Left colon (tissue), 2 donors: ENCODE data around the gene PXDN. TPM values are rescaled to one million over a fixed set of nuclear protein-coding genes. Genes with fewer than 3 reads are reported as not detected.
"Not testable (repeated sequence)": the region's sequence is repeated elsewhere in the genome, so short reads cannot be mapped to it uniquely, and the experiment has no call there.

Source experiments
- ATAC-seq: fragments of 200-7000 bp; cut with Tn5 transposase; one replicate; pipeline ENCODE4 v1.9.1; 2020; ENCODE audit warnings: mild to moderate bottlenecking, moderate library complexity
- DNase-seq, 2 donors: peaks; one replicate each; pipeline ENCODE4 v3.0.0-alpha.2; 2020
- intact Hi-C, 2 donors: fragments of 100-400 bp; cut with DNase I in 1 of 2; cut with micrococcal nuclease in 1 of 2; formaldehyde crosslinking; loops; one replicate each; pipeline versions ENCODE4 v1.11.2 to v1.14.0; 2022; cut with DNase I, micrococcal nuclease
- total RNA-seq, 2 donors: library from RNA; stranded (reverse); fragmentation: NEBNext Ultra II Directional; extraction: Animal tissue kit (Norgen Biotek cat#: 25700); gene quantifications; one replicate each; pipeline ENCODE4 v1.2.1, GENCODE V29; 2021
- donor health status: DM: no; HTN: no; CAD: no.
- donor health status: DM: yes; HTN: yes; CAD: no.

PXDN gene
- total RNA-seq, 2 donors from 2014 or later = 11.6 to 13.3 TPM

DNA sequence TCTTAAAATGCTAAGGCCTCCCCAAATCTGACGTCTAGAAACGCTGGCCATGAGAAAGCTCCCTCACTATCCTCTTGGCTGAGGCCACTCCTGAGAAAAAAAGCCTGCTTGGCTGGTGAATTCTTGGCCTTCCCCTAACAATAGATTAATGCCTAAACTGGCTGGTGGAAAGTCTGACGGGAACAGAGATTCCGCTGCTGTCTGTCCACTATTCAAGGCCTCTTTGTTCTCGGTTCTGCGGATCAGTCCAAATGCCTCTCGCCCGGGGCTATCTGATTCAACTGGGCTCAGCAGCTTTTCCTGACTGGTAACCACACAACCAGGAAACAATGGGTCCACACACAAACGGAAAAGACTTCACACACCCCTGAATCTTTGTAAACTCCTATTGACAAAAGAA lies 27.2 kb downstream of the PXDN start:
- ATAC-seq (no peak), DNase-seq (no peak)
- intact Hi-C loops = no loop called here

DNA sequence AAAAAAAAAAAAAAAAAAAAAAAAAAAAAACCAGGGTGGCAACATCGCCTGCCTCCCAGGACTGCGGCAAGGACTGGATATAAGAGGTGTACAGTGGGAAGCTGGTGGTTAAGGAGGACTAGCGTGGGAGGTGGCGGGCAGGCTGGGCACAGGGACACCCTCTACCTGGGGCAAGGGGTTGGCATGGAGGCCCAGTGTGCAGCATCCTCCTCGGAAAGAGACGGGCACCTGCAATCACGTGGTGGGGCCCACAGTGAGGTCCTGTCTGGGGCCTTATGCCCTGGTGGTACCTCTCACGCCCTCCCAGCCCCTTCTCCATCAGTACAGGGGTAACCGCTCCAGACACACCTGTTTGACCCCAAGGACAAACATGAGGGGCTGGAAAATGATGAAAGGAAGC lies 27.9 kb downstream of the PXDN start:
- intact Hi-C loops = no loop called here
- DNase-seq = no peak

GRCh38 chr2:1716014-1716305 lies 28.4 kb downstream of the PXDN start:
- intact Hi-C loops, DNase-seq: not testable (repeated sequence)
- peak; percentile 18 for ATAC-seq

More for the DNA sequence above, 27.9 kb downstream of the PXDN start:
- ATAC-seq = no peak

GRCh38 chr2:1715184-1716013 lies 28.9 kb downstream of the PXDN start:
- intact Hi-C loops = no loop called here
- DNase-seq (no peak), ATAC-seq (no peak)

DNA sequence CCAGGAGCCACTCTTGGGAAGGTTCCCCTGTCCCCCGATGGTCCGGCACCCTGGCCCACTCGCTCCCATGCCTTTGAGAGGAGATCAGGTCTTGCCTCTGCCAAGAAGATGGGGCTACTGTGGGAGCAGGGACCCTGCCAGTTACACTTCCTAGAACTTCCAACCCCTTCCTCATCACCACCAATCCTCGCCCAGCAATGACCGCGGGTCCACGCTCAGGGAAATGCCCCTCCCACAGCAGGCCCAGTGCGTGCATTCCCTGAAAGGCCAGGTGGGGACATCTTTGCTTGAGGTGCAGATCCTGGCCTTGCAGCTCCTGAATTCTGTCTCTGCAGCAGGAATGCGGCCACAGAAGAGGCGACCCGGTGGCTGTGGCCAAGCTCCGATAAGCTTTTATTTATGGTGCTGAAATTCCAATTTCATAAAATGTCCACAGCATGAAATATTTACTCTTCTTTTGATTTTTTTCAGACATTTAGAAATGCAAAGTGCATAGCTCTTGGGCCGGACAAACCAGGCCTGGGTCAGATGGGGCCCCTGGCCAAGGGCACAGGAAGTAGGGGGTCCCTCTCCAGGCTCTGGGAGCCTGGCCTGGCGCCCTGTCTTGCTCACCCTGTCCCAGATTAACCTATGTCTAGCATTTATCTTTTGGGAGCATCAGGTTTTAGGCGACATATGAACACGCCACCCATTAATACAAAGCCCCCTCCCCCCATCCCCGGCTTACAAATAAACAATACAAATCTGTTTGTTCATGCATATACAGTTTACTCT lies 29.8 kb downstream of the PXDN start:
- ATAC-seq = no peak
- intact Hi-C loops = no loop called here

GRCh38 chr2:1713839-1714236 lies 30.5 kb downstream of the PXDN start:
- intact Hi-C loops = no loop called here
- ATAC-seq = no peak
- DNase-seq = no peak

More for the DNA sequence above, 29.8 kb downstream of the PXDN start:
- no peak for DNase-seq

DNA sequence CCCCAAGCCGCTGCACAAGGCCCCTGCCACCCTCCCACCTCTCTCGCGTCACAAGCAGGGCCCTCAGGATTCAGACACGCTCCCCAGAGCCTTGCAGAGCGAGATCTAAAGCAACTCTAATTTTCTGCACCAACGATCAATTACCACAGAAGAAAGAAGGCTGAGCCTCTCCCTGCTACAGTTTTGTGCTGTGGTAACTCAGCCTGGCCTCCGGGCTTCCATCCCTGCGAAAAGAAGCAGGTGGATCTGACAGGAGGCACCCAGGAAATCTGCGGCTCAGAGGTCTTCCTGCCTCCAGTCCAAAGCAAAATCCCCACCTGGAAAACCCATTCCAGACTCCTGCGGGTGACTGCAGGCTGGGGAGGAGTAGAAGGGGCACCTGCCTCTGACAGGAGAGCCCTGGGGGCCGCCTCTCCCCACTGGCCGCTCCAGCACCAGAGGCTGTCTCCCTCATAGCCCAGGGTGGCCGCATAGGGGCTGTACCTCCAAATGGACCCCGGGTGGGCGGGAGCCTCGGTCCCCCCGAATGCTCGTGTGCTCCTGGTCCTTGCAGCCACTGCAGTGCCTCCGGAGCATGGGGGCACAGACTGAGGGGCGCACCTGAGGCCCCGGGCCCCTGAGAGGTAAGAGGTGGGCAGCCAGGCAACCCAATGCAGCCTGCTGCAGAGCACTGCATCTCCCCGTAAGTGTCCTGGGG lies 31.0 kb downstream of the PXDN start:
- no peak for DNase-seq
- no peak for ATAC-seq
- intact Hi-C loops = no loop called here

GRCh38 chr2:1709946-1710560 lies 34.3 kb downstream of the PXDN start:
- DNase-seq (no peak), ATAC-seq (no peak)
- intact Hi-C loops = no loop called here

DNA sequence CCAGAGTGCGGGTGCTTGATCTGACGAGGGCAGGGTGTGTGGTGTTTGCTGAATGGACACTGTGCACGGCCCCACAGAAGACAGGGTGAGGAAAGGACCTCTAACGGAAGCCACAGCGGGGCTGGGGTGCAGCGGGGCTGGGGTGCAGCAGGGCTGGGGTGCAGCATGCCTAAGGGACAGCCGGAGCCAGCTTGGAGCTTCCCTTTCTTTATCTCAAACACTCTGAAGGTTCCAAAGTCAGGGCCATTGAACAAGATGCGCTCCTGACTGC lies 35.0 kb downstream of the PXDN start:
- DNase-seq (no peak), ATAC-seq (no peak)
- intact Hi-C loops = no loop called here

DNA sequence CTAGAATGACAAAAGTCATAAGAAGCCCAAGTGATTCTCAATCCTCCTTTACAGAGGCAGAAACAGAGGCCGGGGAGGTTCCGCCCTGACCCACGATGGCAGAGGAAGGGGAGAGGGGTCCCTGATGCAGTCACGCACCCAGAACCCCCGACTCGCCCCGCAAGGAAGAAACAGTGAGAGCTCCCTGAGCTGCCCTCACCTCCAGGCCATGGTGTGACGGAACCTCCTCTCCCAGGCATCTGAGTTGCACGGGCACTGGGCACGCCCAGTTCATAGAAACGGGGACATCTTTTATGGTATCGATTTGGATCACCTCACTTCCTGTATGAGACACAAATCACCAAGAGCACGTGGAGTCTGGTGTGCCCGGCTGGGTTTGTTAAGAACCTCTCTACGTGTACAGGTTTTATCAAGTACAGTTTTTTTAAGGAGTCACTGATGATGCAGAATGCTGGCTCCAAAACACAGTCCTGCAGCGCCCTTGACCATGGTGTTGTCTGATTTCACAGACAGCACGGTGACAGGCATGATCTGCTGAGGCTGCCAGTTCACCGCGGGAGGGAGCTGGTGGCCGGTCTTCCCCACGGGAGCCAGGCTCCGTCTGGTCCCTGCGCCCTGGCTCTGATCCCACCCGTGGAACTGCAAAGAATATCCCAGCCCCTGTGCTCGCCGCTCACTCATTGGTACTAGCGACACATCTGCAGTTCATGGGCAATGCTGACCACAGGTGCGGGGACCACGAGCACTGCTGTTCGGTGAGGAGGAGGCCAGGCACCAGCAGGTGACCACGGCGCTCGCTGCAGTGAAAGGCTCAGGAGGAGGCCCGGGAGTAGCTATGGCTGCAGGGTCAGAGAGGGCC lies 35.6 kb downstream of the PXDN start:
- DNase-seq (peak in 1 of 2 donors; percentile 55), ATAC-seq (peak; percentile 68)
- intact Hi-C loops = no loop called here

DNA sequence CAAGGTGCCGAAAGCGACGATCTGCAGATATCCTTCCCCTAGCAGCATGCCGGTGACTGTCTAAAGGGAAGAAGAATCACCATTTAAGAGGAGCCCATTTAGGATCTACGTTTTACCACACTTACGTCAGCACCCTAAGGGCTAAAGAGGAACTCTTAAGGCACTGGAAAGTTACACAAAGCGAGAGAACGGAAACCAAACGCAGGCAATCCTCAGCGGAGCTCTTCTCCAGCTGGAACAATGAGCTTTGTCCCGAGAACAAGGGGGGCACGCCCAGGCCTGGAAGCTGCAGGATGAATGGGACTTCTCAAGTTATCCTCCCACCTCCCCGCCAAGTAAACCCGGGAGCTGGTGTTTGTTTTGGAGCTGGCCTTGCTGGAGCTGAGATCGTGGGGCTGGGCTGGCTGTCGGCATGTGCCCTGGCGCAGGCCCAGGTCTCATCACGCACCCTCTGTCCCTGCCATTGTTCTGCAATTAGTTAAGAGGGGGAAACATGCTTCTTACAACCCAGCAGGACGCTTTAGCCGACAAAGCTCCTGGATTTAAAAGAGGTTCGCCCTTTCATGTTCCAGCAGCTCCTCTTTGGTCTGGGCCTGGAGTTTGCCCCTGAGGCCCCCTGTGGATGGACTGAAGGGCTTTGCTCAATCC lies 36.4 kb downstream of the PXDN start:
- intact Hi-C loops = no loop called here
- ATAC-seq = peak; percentile 88
- peak; percentile 60 to 78 for DNase-seq

DNA sequence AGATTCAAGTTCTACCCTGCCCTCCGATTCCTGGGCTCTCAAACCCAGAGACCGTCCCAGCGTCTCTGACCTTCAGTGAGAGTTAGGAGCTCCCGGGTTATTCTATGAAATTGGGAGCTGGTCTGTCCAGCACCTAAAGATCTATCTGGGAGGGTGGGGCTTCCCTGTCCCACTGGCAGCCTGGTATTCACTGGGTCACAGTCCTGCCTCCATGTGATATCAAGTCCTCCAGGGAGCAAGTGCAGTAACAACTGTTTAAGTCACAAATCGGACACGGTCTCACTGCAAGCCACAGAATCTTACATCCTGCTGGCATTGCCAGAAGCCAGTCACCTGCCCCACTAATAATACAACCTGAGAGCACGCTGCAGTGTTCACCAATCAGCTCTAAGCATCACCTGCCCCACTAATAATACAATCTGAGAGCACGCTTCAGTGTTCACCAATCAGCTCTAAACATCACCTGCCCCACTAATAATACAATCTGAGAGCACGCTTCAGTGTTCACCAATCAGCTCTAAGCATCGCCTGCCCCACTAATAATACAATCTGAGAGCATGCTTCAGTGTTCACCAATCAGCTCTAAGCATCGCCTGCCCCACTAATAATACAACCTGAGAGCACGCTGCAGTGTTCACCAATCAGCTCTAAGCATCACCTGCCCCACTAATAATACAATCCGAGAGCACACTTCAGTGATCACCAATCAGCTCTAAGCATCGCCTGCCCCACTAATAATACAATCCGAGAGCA lies 38.0 kb downstream of the PXDN start:
- intact Hi-C loops, DNase-seq, ATAC-seq: not testable (repeated sequence)

- ATAC-seq (no peak), DNase-seq (no peak)
- intact Hi-C loops = no loop called here
These were observed 38.7 kb downstream of the PXDN start for GRCh38 chr2:1705557-1706076.

- DNase-seq (no peak), ATAC-seq (peak; percentile 28)
- intact Hi-C loops = no loop called here
These were observed 39.4 kb downstream of the PXDN start for GRCh38 chr2:1704631-1705556.

DNA sequence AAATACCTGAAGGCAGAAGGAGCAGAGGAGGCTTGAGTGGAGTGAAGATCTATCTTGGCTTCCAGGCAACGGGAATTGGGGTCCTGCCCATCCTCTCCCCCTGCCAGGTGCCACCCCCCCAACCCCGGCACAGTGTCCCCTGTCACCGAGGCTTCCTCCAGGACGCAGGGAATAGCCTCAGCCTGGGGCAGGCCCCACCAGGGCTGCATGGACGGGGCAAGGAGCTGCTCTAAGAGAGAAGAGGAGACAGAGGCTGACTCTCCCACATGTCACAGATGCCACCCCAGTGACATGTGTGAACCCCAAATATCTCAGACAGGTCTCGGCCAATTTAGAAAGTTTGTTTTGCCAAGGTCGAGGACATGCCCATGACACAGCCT lies 42.1 kb downstream of the PXDN start:
- ATAC-seq (no peak), DNase-seq (no peak)
- intact Hi-C loops = no loop called here

GRCh38 chr2:1701556-1702185 lies 42.6 kb downstream of the PXDN start:
- no peak for DNase-seq
- intact Hi-C loops = no loop called here
- ATAC-seq = no peak
